H1 (cell line): ENCODE data around the gene LRRC25.

Source experiments
- CEBPB ChIP-seq: IDR thresholded peaks from 2 replicates; pipeline ENCODE4 v1.6.1; 2012; ENCODE audit warnings: low read depth, low read length
- CTCF ChIP-seq, 3 experiments: IDR thresholded peaks; 1 replicate in 2 of 3; 2 replicates in 1 of 3; pipeline versions ENCODE4 v1.5.1 to v1.6.1; 2011; ENCODE audit warnings: low read length in 3 of 3, mild to moderate bottlenecking in 3 of 3, inconsistent platforms in 2 of 3, low read depth in 1 of 3, moderate library complexity in 1 of 3; ENCODE audit not compliant: insufficient read depth in 1 of 3; ENCODE audit errors: control extremely low read depth in 1 of 3
- EGR1 ChIP-seq: IDR thresholded peaks from 2 replicates; pipeline ENCODE4 v1.6.1; 2011; ENCODE audit warnings: low read depth, low read length, borderline replicate concordance
- EP300 ChIP-seq, 2 experiments: IDR thresholded peaks; 1 replicate in 1 of 2; 2 replicates in 1 of 2; pipeline ENCODE4 v1.6.1; 2011 to 2012; ENCODE audit warnings: low read depth in 2 of 2, low read length in 2 of 2, mild to moderate bottlenecking in 2 of 2, borderline replicate concordance in 1 of 2, inconsistent platforms in 1 of 2, moderate library complexity in 1 of 2
- EZH2 ChIP-seq: fragments of 200-600 bp; sonication (generic); IDR thresholded peaks from 2 replicates; pipeline ENCODE4 v1.7.1; 2012; ENCODE audit warnings: low read depth, mild to moderate bottlenecking, moderate library complexity, low read length, inconsistent platforms; ENCODE audit not compliant: severe bottlenecking
- NRF1 ChIP-seq: IDR thresholded peaks from 2 replicates; pipeline ENCODE4 v1.6.1; 2011; ENCODE audit warnings: mild to moderate bottlenecking, low read depth, low read length, improper control_type of control experiment
- PHF8 ChIP-seq: fragments of 200-600 bp; sonication (generic); conservative IDR thresholded peaks from 2 replicates; pipeline ENCODE4 v1.7.1; 2012; ENCODE audit warnings: low read depth, mild to moderate bottlenecking, inconsistent platforms, low read length, moderate library complexity
- POLR2A ChIP-seq, 2 experiments: IDR thresholded peaks; 1 replicate in 1 of 2; 2 replicates in 1 of 2; pipeline ENCODE4 v1.6.1; 2011; ENCODE audit warnings: low read depth in 2 of 2, low read length in 2 of 2, mild to moderate bottlenecking in 2 of 2; ENCODE audit errors: control extremely low read depth in 1 of 2
- POLR2AphosphoS5 ChIP-seq: IDR thresholded peaks from 2 replicates; pipeline ENCODE4 v1.6.1; 2011; ENCODE audit warnings: low read depth, low read length
- SIN3A ChIP-seq, 2 experiments: IDR thresholded peaks in 1 of 2; conservative IDR thresholded peaks in 1 of 2; 2 replicates each; pipeline ENCODE4 v1.6.1; 2011 to 2012; ENCODE audit warnings: low read length in 2 of 2, improper control_type of control experiment in 1 of 2, low read depth in 1 of 2, mild to moderate bottlenecking in 1 of 2
- SP2 ChIP-seq: IDR thresholded peaks from 2 replicates; pipeline ENCODE4 v1.6.1; 2012; ENCODE audit warnings: mild to moderate bottlenecking, low read length, inconsistent platforms

- no peak for TF ChIP-seq EP300 (IDR thresholded peaks at IDR 0.05; ENCODE audit: borderline replicate concordance in 1 of 2, low read depth in 2 of 2, low read length in 2 of 2)
- no peak for TF ChIP-seq CTCF (IDR thresholded peaks at IDR 0.05; ENCODE audit: control extremely low read depth in 1 of 3, insufficient read depth in 1 of 3, low read depth in 1 of 3, low read length in 3 of 3)
- no peak; a peak in 1 of 3 replicates for TF ChIP-seq POLR2A (IDR thresholded peaks at IDR 0.05; ENCODE audit: control extremely low read depth in 1 of 2, low read depth in 2 of 2, low read length in 2 of 2)
- no peak for TF ChIP-seq CEBPB
- no peak; the same call in 1 of the 2 replicates for TF ChIP-seq POLR2AphosphoS5
- TF ChIP-seq SP2 = no peak
- TF ChIP-seq EZH2 = no peak
- TF ChIP-seq NRF1 = no peak
- no peak for TF ChIP-seq EGR1
- TF ChIP-seq SIN3A (conservative IDR thresholded peaks at IDR 0.05 in 1 of 2, IDR thresholded peaks at IDR 0.05 in 1 of 2; ENCODE audit: low read depth in 1 of 2, low read length in 2 of 2) = no peak
- no peak for TF ChIP-seq PHF8
Observed at GRCh38 chr19:18435178-18435841, 37.9 kb upstream of the LRRC25 start.
